Osteocyte (in vitro differentiated cells): ENCODE measurements around the gene NEK7. TPM values are rescaled to one million over a fixed set of nuclear protein-coding genes. Genes with fewer than 3 reads are reported as not detected.

Source experiments
- DNase-seq: peaks from one replicate; pipeline ENCODE4 v3.0.0; 2021; ENCODE audit warnings: mixed read lengths; ENCODE audit not compliant: unreplicated experiment; ENCODE audit errors: extremely low spot score
- H3K27ac Mint-ChIP-seq: one replicate; pipeline ENCODE4 v1.8.0; 2021; ENCODE audit warnings: mild to moderate bottlenecking, mixed read lengths; ENCODE audit not compliant: unreplicated experiment
- H3K27me3 Mint-ChIP-seq: one replicate; pipeline ENCODE4 v1.8.0; 2021; ENCODE audit warnings: mixed read lengths; ENCODE audit not compliant: unreplicated experiment
- H3K36me3 Mint-ChIP-seq: one replicate; pipeline ENCODE4 v1.8.0; 2021; ENCODE audit warnings: mixed read lengths; ENCODE audit not compliant: unreplicated experiment
- H3K4me1 Mint-ChIP-seq: one replicate; pipeline ENCODE4 v1.8.0; 2021; ENCODE audit warnings: mixed read lengths; ENCODE audit not compliant: unreplicated experiment
- H3K4me3 Mint-ChIP-seq: one replicate; pipeline ENCODE4 v1.8.0; 2021; ENCODE audit warnings: mild to moderate bottlenecking, moderate library complexity, mixed read lengths; ENCODE audit not compliant: unreplicated experiment
- H3K9me3 Mint-ChIP-seq: one replicate; pipeline ENCODE4 v1.8.0; 2021; ENCODE audit warnings: mixed read lengths; ENCODE audit not compliant: unreplicated experiment
- CTCF ChIP-seq: fragments of 200-600 bp; sonication (generic); IDR thresholded peaks from 2 replicates; pipeline ENCODE4 v1.5.0; 2021; ENCODE audit warnings: antibody characterized with exemption, mild to moderate bottlenecking, moderate library complexity
- total RNA-seq: library from RNA; stranded (reverse); gene quantifications from 2 replicates; pipeline ENCODE4 v1.2.1, GENCODE V29; 2021

Gene NEK7
- total RNA-seq, 1 donor from 2014 or later, result 61.6 TPM

GRCh38 chr1:198113342-198113750, 43.5 kb upstream of the NEK7 start:
- Mint-ChIP-seq H3K27me3 (no peaks in the 10 kb centered on the region), H3K4me1 (peaks cover 22% of the 10 kb centered on the region), H3K4me3 (no peak overlapping the region), H3K27ac (no peak overlapping the region), H3K36me3 (no peaks in the 10 kb centered on the region), H3K9me3 (no peaks in the 10 kb centered on the region)
- DNase-seq, result no peak
- TF ChIP-seq CTCF, result no peak

GRCh38 chr1:198116069-198116468, 40.7 kb upstream of the NEK7 start:
- Mint-ChIP-seq H3K36me3 (no peaks in the 10 kb centered on the region), H3K4me3 (no peak overlapping the region), H3K27ac (no peak overlapping the region), H3K9me3 (no peaks in the 10 kb centered on the region), H3K27me3 (no peaks in the 10 kb centered on the region), H3K4me1 (peaks cover 22% of the 10 kb centered on the region)
- no peak for DNase-seq
- no peak for TF ChIP-seq CTCF

GRCh38 chr1:198116469-198116868, 40.3 kb upstream of the NEK7 start:
- TF ChIP-seq CTCF, result no peak
- Mint-ChIP-seq H3K27me3 (no peaks in the 10 kb centered on the region), H3K36me3 (no peaks in the 10 kb centered on the region), H3K4me1 (peaks cover 22% of the 10 kb centered on the region), H3K4me3 (no peak overlapping the region), H3K9me3 (no peaks in the 10 kb centered on the region), H3K27ac (no peak overlapping the region)
- no peak for DNase-seq

- DNase-seq, result no peak
- Mint-ChIP-seq H3K27ac (no peak overlapping the region), H3K36me3 (no peaks in the 10 kb centered on the region), H3K4me3 (no peak overlapping the region), H3K27me3 (no peaks in the 10 kb centered on the region), H3K4me1 (peaks cover 22% of the 10 kb centered on the region), H3K9me3 (no peaks in the 10 kb centered on the region)
- no peak for TF ChIP-seq CTCF
Measured at GRCh38 chr1:198117267-198117666, 39.5 kb upstream of the NEK7 start.

GRCh38 chr1:198118134-198118533, 38.7 kb upstream of the NEK7 start:
- DNase-seq, result no peak
- Mint-ChIP-seq H3K9me3 (no peaks in the 10 kb centered on the region), H3K4me3 (no peak overlapping the region), H3K4me1 (peaks cover 20% of the 10 kb centered on the region), H3K27ac (no peak overlapping the region), H3K27me3 (no peaks in the 10 kb centered on the region), H3K36me3 (no peaks in the 10 kb centered on the region)
- no peak for TF ChIP-seq CTCF
